Measurements from ENCODE around the gene ENAH.
"Not testable (repeated sequence)": the region's sequence is repeated elsewhere in the genome, so short reads cannot be mapped to it uniquely, and the experiment has no call there.

Gene ENAH

GRCh38 chr1:225652729-225653462 is at the start of gene ENAH:
Gene ENAH (minus strand): TSS chr1:225653123. CDS start chr1:225652690, 433 bp downstream.
- DNase-seq (ENCODE audit: low read depth), result no peak

- DNase-seq (ENCODE audit: low read depth), result no peak
Measured at GRCh38 chr1:225700889-225701465, 48.1 kb upstream of the ENAH start.

- peak; percentile 95 for DNase-seq (ENCODE audit: low read depth)
Measured at GRCh38 chr1:225700164-225700821, 47.4 kb upstream of the ENAH start.

GRCh38 chr1:225699336-225699735 is 46.4 kb upstream of the ENAH start:
- DNase-seq (ENCODE audit: low read depth), result no peak

GRCh38 chr1:225698194-225698593 is 45.3 kb upstream of the ENAH start:
- not testable (repeated sequence) for DNase-seq (ENCODE audit: low read depth)

GRCh38 chr1:225697428-225697827 is 44.5 kb upstream of the ENAH start:
- DNase-seq (ENCODE audit: low read depth), result no peak

- DNase-seq (ENCODE audit: low read depth), result no peak
Measured at GRCh38 chr1:225695578-225696337, 42.8 kb upstream of the ENAH start.

GRCh38 chr1:225694151-225694603 is 41.3 kb upstream of the ENAH start:
- DNase-seq (ENCODE audit: low read depth), result no peak

GRCh38 chr1:225693697-225694096 is 40.8 kb upstream of the ENAH start:
- DNase-seq (ENCODE audit: low read depth), result not testable (repeated sequence)

- no peak for DNase-seq (ENCODE audit: low read depth)
Measured at GRCh38 chr1:225693085-225693696, 40.3 kb upstream of the ENAH start.

- DNase-seq (ENCODE audit: low read depth), result no peak
Measured at GRCh38 chr1:225692517-225692879, 39.6 kb upstream of the ENAH start.

GRCh38 chr1:225691861-225692516 is 39.1 kb upstream of the ENAH start:
- peak; percentile 42 for DNase-seq (ENCODE audit: low read depth)

GRCh38 chr1:225691377-225691776 is 38.5 kb upstream of the ENAH start:
- no peak for DNase-seq (ENCODE audit: low read depth)

GRCh38 chr1:225689882-225690459 is 37.0 kb upstream of the ENAH start:
- DNase-seq (ENCODE audit: low read depth), result no peak

- DNase-seq (ENCODE audit: low read depth), result no peak
Measured at GRCh38 chr1:225688345-225688744, 35.4 kb upstream of the ENAH start.

GRCh38 chr1:225685476-225686176 is 32.7 kb upstream of the ENAH start:
- no peak for DNase-seq (ENCODE audit: low read depth)

GRCh38 chr1:225684741-225685140 is 31.8 kb upstream of the ENAH start:
- DNase-seq (ENCODE audit: low read depth), result no peak

GRCh38 chr1:225681231-225681630 is 28.3 kb upstream of the ENAH start:
- no peak for DNase-seq (ENCODE audit: low read depth)

- no peak for DNase-seq (ENCODE audit: low read depth)
Measured at GRCh38 chr1:225678545-225678944, 25.6 kb upstream of the ENAH start.

GRCh38 chr1:225677350-225678124 is 24.6 kb upstream of the ENAH start:
- DNase-seq (ENCODE audit: low read depth), result no peak
